ENCODE measurements around the gene ZNF823.
"Not testable (repeated sequence)": the region's sequence is repeated elsewhere in the genome, so short reads cannot be mapped to it uniquely, and the experiment has no call there.

GRCh38 chr19:11676661-11677600, 61.8 kb downstream of the ZNF823 start:
- TF ChIP-seq CTCF (IDR thresholded peaks at IDR 0.05 in 4 of 5, conservative IDR thresholded peaks at IDR 0.05 in 1 of 5); POLR2A (IDR thresholded peaks at IDR 0.05): not testable (repeated sequence)

All from gastrocnemius medialis (tissue), 4 donors.